SH-SY5Y (cell line): ENCODE measurements around the gene MS4A4E.

Source experiments
- GATA2 ChIP-seq: IDR thresholded peaks from 2 replicates; pipeline ENCODE4 v1.6.1; 2011; ENCODE audit warnings: mild to moderate bottlenecking, low read depth, low read length
- GATA3 ChIP-seq: IDR thresholded peaks from 2 replicates; pipeline ENCODE4 v1.6.1; 2011; ENCODE audit warnings: low read depth, mild to moderate bottlenecking, low read length, moderate library complexity

GRCh38 chr11:60281485-60281884 is 38.5 kb upstream of the MS4A4E start:
- TF ChIP-seq GATA2 (no peak), GATA3 (no peak)
